HCT116 (cell line): ENCODE measurements around the gene HS6ST3. TPM values are rescaled to one million over a fixed set of nuclear protein-coding genes. Genes with fewer than 3 reads are reported as not detected.

ENCODE experiments used
- ATAC-seq: fragments of 200-7000 bp; cut with Tn5 transposase; 2 replicates; pipeline ENCODE4 v1.9.1; 2020; ENCODE audit warnings: mild to moderate bottlenecking, moderate library complexity
- BruUV-seq: library from RNA; stranded (reverse); fragments of 400-500 nt; replicated peaks from 2 replicates; lab custom pipeline; 2021; lab: Mats Ljungman, UMichigan
- CTCF ChIA-PET: fragments of 300-600 bp; sonication (Branson Sonifier 250); formaldehyde crosslinking; loops from one replicate; lab custom pipeline; 2021; ENCODE audit warnings: antibody characterized with exemption; lab: Charles Lee
- POLR2A ChIA-PET: fragments of 300-600, 350-600 bp; sonication (Branson Sonifier 250); formaldehyde crosslinking; loops from one replicate; lab custom pipeline; 2021; ENCODE audit warnings: antibody characterized with exemption; lab: Charles Lee
- RAD21 ChIA-PET, 2 experiments: fragments of 300-600 bp; sonication (Branson Sonifier 250); formaldehyde crosslinking; loops; one replicate each; lab custom pipeline; 2023; ENCODE audit warnings: low total read pairs in 2 of 2; ENCODE audit not compliant: uncharacterized antibody in 2 of 2, unreplicated experiment in 2 of 2, low non-redundant PET in 1 of 2; lab: Charles Lee
- DNase-seq: peaks from one replicate; pipeline ENCODE4 v3.0.0-alpha.2; 2010; ENCODE audit warnings: low read depth, low spot score
- H2AFZ ChIP-seq: fragments of 200-600 bp; shearing (Covaris generic), sonication (generic); 2 replicates; pipeline ENCODE4 v1.6.1; 2017; ENCODE audit warnings: low read depth, mixed run types, mixed read lengths, antibody characterized with exemption, low read length; ENCODE audit not compliant: poor library complexity, severe bottlenecking
- H3K27ac ChIP-seq: 2 replicates; pipeline ENCODE4 v1.5.1; 2012; ENCODE audit warnings: low read depth, low read length
- H3K27me3 ChIP-seq: fragments of 200-600 bp; sonication (generic); 2 replicates; pipeline ENCODE4 v1.6.1; 2016; ENCODE audit warnings: mixed run types, low read length, mixed read lengths; ENCODE audit not compliant: insufficient read depth
- H3K36me3 ChIP-seq, 2 experiments: fragments of 200-500 bp in 1 of 2; fragments of 200-600 bp in 1 of 2; sonication (Bioruptor generic) in 1 of 2; sonication (generic) in 1 of 2; 2 replicates each; pipeline versions ENCODE4 v1.5.1 to v1.6.1; 2014 to 2016; ENCODE audit warnings: low read length in 2 of 2, inconsistent platforms in 1 of 2, mixed read lengths in 1 of 2, mixed run types in 1 of 2; ENCODE audit not compliant: insufficient read depth in 2 of 2, control insufficient read depth in 1 of 2
- H3K4me1 ChIP-seq, 2 experiments: fragments of 200-600 bp in 1 of 2; sonication (generic) in 1 of 2; 2 replicates each; pipeline versions ENCODE4 v1.5.1 to v1.6.1; 2012 to 2017; ENCODE audit warnings: low read length in 2 of 2, inconsistent platforms in 1 of 2, mild to moderate bottlenecking in 1 of 2, mixed read lengths in 1 of 2, mixed run types in 1 of 2, moderate library complexity in 1 of 2; ENCODE audit not compliant: insufficient read depth in 2 of 2, control insufficient read depth in 1 of 2
- H3K4me2 ChIP-seq: fragments of 200-600 bp; sonication (generic); 2 replicates; pipeline ENCODE4 v1.6.1; 2017; ENCODE audit warnings: mixed run types, low read length, mixed read lengths
- H3K4me3 ChIP-seq, 2 experiments: fragments of 200-600 bp in 1 of 2; sonication (generic) in 1 of 2; replicated peaks in 1 of 2; 2 replicates each; pipeline ENCODE4 v1.5.1; 2011 to 2016; ENCODE audit warnings: low read length in 2 of 2, control low read depth in 1 of 2, low read depth in 1 of 2, mild to moderate bottlenecking in 1 of 2, mixed read lengths in 1 of 2, mixed run types in 1 of 2
- H3K79me2 ChIP-seq: fragments of 200-600 bp; sonication (generic); 2 replicates; pipeline ENCODE4 v1.6.1; 2017; ENCODE audit warnings: mild to moderate bottlenecking, mixed run types, low read length, moderate library complexity, mixed read lengths; ENCODE audit not compliant: insufficient read depth
- H3K9ac ChIP-seq: fragments of 200-600 bp; sonication (generic); 2 replicates; pipeline ENCODE4 v1.6.1; 2016; ENCODE audit warnings: low read length, mixed read lengths
- H3K9me2 ChIP-seq: fragments of 200-600 bp; sonication (generic), shearing (Covaris generic); 2 replicates; pipeline ENCODE4 v1.6.1; 2017; ENCODE audit warnings: mixed run types, mild to moderate bottlenecking, moderate library complexity; ENCODE audit not compliant: insufficient read depth
- H3K9me3 ChIP-seq, 2 experiments: fragments of 200-500 bp in 1 of 2; fragments of 200-600 bp in 1 of 2; sonication (Bioruptor generic) in 1 of 2; sonication (generic) in 1 of 2; 2 replicates each; pipeline ENCODE4 v1.6.1; 2014 to 2017; ENCODE audit warnings: low read length in 2 of 2, mixed read lengths in 2 of 2, inconsistent platforms in 1 of 2, low read depth in 1 of 2, mild to moderate bottlenecking in 1 of 2, mixed run types in 1 of 2, moderate library complexity in 1 of 2; ENCODE audit not compliant: control insufficient read depth in 1 of 2, insufficient read depth in 1 of 2
- H4K20me1 ChIP-seq: fragments of 200-600 bp; sonication (generic), shearing (Covaris generic); 2 replicates; pipeline ENCODE4 v1.6.1; 2017; ENCODE audit warnings: mixed run types, mild to moderate bottlenecking, moderate library complexity; ENCODE audit not compliant: insufficient read depth
- CBX3 ChIP-seq: IDR thresholded peaks from 2 replicates; pipeline ENCODE4 v1.6.1; 2012; ENCODE audit warnings: low read depth
- CEBPB ChIP-seq: IDR thresholded peaks from 2 replicates; pipeline ENCODE4 v1.6.1; 2012; ENCODE audit warnings: low read depth
- ELF1 ChIP-seq: IDR thresholded peaks from 2 replicates; pipeline ENCODE4 v1.6.1; 2012; ENCODE audit warnings: low read depth, borderline replicate concordance
- EZH2 ChIP-seq: fragments of 200-600 bp; sonication (generic); IDR thresholded peaks from 2 replicates; pipeline ENCODE4 v1.6.1; 2017; ENCODE audit warnings: antibody characterized with exemption, mixed run types
- EZH2phosphoT487 ChIP-seq: fragments of 200-600 bp; IDR thresholded peaks from 2 replicates; pipeline ENCODE4 v1.6.1; 2018; ENCODE audit warnings: antibody characterized with exemption, borderline replicate concordance
- FOSL1 ChIP-seq: IDR thresholded peaks from 2 replicates; pipeline ENCODE4 v1.6.1; 2012; ENCODE audit warnings: low read depth
- JUND ChIP-seq: IDR thresholded peaks from 2 replicates; pipeline ENCODE4 v1.6.1; 2012
- SP1 ChIP-seq: IDR thresholded peaks from 2 replicates; pipeline ENCODE4 v1.6.1; 2012; ENCODE audit warnings: low read depth
- intact Hi-C: fragments of 100-400 bp; cut with micrococcal nuclease; formaldehyde crosslinking; loops from 2 replicates; pipeline ENCODE4 v1.10.0; 2022
- total RNA-seq: library from RNA; stranded (reverse); gene quantifications from one replicate; pipeline ENCODE4 v1.2.1, GENCODE V29; 2021; ENCODE audit not compliant: unreplicated experiment
- TF ChIP-seq, protein P1 (sequence below), 3 experiments: fragments of 200-600 bp in 1 of 3; sonication (generic) in 1 of 3; IDR thresholded peaks in 2 of 3; conservative IDR thresholded peaks in 1 of 3; 2 replicates each; pipeline ENCODE4 v1.5.1; 2012 to 2017; ENCODE audit warnings: low read depth in 2 of 3, low read length in 2 of 3, antibody characterized with exemption in 1 of 3, borderline replicate concordance in 1 of 3, control low read depth in 1 of 3, mild to moderate bottlenecking in 1 of 3, mixed read lengths in 1 of 3, mixed run types in 1 of 3, moderate library complexity in 1 of 3; ENCODE audit not compliant: insufficient read depth in 1 of 3
- TF ChIP-seq, protein P2 (sequence below): IDR thresholded peaks from 2 replicates; pipeline ENCODE4 v1.6.1; 2012
- TF ChIP-seq, protein P3 (sequence below): IDR thresholded peaks from 2 replicates; pipeline ENCODE4 v1.6.1; 2011; ENCODE audit warnings: mild to moderate bottlenecking, low read length, moderate library complexity; ENCODE audit not compliant: insufficient replicate concordance; ENCODE audit errors: extremely low read depth

HS6ST3 gene
- total RNA-seq, 1 experiment from 2014 or later: 0.10 TPM

DNA sequence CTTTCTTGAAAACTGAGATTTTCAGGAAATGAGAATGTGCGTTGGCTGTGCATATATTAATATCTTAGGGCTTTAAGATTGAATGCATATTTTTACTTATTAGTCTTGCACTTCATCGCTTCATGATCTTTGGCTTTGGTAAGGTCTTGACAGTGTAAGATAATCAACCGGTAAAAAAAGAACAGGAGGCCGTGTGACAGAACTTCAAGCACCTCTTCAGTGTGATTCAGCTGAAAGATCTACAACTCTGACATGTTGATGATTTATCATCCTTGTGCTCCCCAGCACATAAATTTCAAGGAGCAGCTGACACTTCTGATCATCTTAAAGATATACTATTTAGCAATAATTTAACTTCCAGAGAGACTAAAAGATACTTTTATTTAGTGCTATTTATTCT, 195.1 kb downstream of the HS6ST3 start:
- ChIA-PET POLR2A (no interaction called here), RAD21 (no interaction called here)

DNA sequence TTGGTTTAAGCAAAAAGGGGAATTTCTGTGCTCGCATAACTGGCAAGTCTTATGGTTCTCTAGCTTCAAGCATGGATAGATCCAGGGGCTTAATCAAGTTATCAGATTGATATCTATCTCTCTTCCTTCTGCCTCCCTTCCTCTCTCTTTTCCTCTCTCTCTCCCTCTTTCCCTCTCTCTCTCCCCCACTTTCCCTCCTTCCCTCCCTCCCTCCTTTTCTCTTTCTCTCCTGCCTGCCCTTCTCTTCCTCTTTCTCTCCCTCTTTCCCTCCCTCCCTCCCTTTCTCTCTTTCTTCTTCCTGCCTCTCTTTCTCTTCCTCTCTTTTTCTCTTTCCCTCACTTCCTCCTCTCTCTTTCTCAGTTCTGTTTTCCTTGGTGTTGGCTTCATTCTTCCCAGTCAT, 195.8 kb downstream of the HS6ST3 start:
- Histone ChIP-seq H2AFZ (no peak overlapping the region), H3K36me3 (no peaks in the 10 kb centered on the region), H3K4me1 (no peaks in the 10 kb centered on the region), H3K9ac (no peak overlapping the region), H3K79me2 (no peaks in the 10 kb centered on the region), H3K4me3 (no peak overlapping the region), H3K27me3 (peaks cover 11% of the 10 kb centered on the region), H3K27ac (no peak overlapping the region), H4K20me1 (no peaks in the 10 kb centered on the region), H3K9me2 (no peaks in the 10 kb centered on the region), H3K4me2 (no peak overlapping the region), H3K9me3 (no peaks in the 10 kb centered on the region)
- ChIA-PET POLR2A (no interaction called here), RAD21 (no interaction called here), CTCF (no interaction called here)
- no peak for ATAC-seq
- TF ChIP-seq, protein P1, sequence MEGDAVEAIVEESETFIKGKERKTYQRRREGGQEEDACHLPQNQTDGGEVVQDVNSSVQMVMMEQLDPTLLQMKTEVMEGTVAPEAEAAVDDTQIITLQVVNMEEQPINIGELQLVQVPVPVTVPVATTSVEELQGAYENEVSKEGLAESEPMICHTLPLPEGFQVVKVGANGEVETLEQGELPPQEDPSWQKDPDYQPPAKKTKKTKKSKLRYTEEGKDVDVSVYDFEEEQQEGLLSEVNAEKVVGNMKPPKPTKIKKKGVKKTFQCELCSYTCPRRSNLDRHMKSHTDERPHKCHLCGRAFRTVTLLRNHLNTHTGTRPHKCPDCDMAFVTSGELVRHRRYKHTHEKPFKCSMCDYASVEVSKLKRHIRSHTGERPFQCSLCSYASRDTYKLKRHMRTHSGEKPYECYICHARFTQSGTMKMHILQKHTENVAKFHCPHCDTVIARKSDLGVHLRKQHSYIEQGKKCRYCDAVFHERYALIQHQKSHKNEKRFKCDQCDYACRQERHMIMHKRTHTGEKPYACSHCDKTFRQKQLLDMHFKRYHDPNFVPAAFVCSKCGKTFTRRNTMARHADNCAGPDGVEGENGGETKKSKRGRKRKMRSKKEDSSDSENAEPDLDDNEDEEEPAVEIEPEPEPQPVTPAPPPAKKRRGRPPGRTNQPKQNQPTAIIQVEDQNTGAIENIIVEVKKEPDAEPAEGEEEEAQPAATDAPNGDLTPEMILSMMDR (IDR thresholded peaks at IDR 0.05 in 2 of 3, conservative IDR thresholded peaks at IDR 0.05 in 1 of 3; ENCODE audit: borderline replicate concordance in 1 of 3, insufficient read depth in 1 of 3, low read depth in 2 of 3, low read length in 2 of 3): no peak
- TF ChIP-seq JUND (no peak), SP1 (no peak), CEBPB (no peak), ELF1 (no peak), EZH2phosphoT487 (no peak), EZH2 (no peak)
- TF ChIP-seq, protein P2, sequence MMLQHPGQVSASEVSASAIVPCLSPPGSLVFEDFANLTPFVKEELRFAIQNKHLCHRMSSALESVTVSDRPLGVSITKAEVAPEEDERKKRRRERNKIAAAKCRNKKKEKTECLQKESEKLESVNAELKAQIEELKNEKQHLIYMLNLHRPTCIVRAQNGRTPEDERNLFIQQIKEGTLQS: no peak
- TF ChIP-seq, protein P3, sequence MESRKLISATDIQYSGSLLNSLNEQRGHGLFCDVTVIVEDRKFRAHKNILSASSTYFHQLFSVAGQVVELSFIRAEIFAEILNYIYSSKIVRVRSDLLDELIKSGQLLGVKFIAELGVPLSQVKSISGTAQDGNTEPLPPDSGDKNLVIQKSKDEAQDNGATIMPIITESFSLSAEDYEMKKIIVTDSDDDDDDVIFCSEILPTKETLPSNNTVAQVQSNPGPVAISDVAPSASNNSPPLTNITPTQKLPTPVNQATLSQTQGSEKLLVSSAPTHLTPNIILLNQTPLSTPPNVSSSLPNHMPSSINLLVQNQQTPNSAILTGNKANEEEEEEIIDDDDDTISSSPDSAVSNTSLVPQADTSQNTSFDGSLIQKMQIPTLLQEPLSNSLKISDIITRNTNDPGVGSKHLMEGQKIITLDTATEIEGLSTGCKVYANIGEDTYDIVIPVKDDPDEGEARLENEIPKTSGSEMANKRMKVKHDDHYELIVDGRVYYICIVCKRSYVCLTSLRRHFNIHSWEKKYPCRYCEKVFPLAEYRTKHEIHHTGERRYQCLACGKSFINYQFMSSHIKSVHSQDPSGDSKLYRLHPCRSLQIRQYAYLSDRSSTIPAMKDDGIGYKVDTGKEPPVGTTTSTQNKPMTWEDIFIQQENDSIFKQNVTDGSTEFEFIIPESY: no peak
- intact Hi-C loops: no loop called here
- BruUV-seq: no TSS peak
- DNase-seq: no peak

More for the DNA sequence above, 195.1 kb downstream of the HS6ST3 start:
- H3K4me1 ChIP-seq: no peaks in the 10 kb centered on the region
- H3K9ac ChIP-seq: no peak overlapping the region
- H3K4me2 ChIP-seq: no peak overlapping the region
- CTCF ChIA-PET: no interaction called here
- no peaks in the 10 kb centered on the region for H3K9me2 ChIP-seq
- H3K9me3 ChIP-seq: no peaks in the 10 kb centered on the region
- no peak overlapping the region for H3K27ac ChIP-seq
- H3K79me2 ChIP-seq: no peaks in the 10 kb centered on the region
- DNase-seq: no peak
- no peaks in the 10 kb centered on the region for H3K36me3 ChIP-seq
- BruUV-seq: no TSS peak
- intact Hi-C loops: no loop called here
- no peaks in the 10 kb centered on the region for H4K20me1 ChIP-seq
- no peak overlapping the region for H2AFZ ChIP-seq
- ATAC-seq: no peak
- TF ChIP-seq, protein P2: no peak
- TF ChIP-seq CEBPB (no peak), CBX3 (no peak), FOSL1 (no peak)
- H3K4me3 ChIP-seq: no peak overlapping the region
- H3K27me3 ChIP-seq: peaks cover 10% of the 10 kb centered on the region
